GM19240 (cell line): ENCODE results near the gene ZCWPW1.

ENCODE experiments used
- DNase-seq: peaks from one replicate; pipeline ENCODE4 v3.0.0; 2011; ENCODE audit warnings: low spot score; ENCODE audit not compliant: insufficient read length

The ZCWPW1 gene

GRCh38 chr7:100432621-100433275 is 4.2 kb upstream of the ZCWPW1 start:
- DNase-seq, result no peak

- DNase-seq, result no peak
Measured at GRCh38 chr7:100432053-100432452, 3.5 kb upstream of the ZCWPW1 start.

DNA sequence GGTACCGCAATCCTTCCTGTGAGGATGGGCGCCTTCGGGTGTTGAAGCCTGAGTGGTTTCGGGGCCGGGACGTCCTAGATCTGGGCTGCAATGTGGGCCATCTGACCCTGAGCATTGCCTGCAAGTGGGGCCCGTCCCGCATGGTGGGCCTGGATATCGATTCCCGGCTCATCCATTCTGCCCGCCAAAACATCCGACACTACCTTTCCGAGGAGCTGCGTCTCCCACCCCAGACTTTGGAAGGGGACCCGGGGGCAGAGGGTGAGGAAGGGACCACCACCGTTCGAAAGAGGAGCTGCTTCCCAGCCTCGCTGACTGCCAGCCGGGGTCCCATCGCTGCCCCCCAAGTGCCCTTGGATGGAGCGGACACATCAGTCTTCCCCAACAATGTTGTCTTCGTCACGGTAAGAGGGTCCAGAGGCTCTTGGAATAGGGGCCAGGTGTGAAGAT is 2.8 kb upstream of the ZCWPW1 start:
- DNase-seq, result no peak

- no peak for DNase-seq
Measured at GRCh38 chr7:100430493-100431285, 2.2 kb upstream of the ZCWPW1 start.

DNA sequence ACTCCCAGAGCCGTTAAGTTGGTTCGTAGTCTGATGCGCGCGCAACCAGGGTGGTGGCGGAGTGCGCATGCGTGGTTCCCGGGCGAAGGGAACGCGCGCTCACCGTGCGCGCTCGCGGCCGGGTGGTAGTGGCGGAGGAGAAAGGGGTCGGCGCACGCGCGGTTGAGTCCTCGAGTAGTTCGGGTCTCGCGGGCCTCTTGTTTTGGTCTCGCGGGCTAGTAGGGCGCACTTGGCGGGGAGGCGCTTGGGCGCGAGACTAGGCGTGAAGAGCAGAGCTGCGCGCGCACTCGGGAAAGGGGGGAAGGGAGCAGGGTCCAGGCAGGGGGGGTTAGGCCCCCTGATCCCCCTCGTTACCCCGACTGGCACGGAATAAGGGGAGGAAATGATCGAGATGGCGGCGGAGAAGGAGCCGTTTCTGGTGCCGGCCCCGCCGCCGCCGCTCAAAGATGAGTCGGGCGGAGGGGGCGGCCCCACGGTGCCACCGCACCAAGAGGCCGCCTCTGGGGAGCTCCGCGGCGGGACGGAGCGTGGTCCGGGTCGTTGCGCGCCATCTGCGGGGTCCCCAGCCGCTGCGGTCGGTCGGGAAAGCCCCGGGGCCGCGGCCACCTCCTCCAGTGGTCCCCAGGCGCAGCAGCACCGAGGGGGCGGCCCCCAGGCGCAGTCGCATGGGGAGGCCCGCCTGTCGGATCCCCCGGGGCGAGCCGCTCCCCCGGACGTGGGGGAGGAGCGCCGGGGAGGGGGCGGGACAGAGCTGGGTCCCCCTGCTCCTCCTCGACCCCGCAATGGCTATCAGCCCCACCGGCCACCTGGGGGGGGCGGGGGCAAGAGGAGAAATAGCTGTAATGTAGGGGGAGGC is 1.4 kb upstream of the ZCWPW1 start, which contains the start of gene MEPCE:
MEPCE (plus strand) TSS at position 195 of the 856 bp plus-strand sequence; CDS start at position 383, 188 bp downstream.
- peak; percentile 77 for DNase-seq

- DNase-seq, result peak; percentile 71
Measured at GRCh38 chr7:100428967-100429636, 599 bp upstream of the ZCWPW1 start.

- no peak for DNase-seq
Measured at GRCh38 chr7:100427762-100428198, 723 bp downstream of the ZCWPW1 start.

GRCh38 chr7:100426516-100426915 is 2.0 kb downstream of the ZCWPW1 start:
- no peak for DNase-seq

GRCh38 chr7:100425347-100425746 is 3.2 kb downstream of the ZCWPW1 start:
- no peak for DNase-seq

DNA sequence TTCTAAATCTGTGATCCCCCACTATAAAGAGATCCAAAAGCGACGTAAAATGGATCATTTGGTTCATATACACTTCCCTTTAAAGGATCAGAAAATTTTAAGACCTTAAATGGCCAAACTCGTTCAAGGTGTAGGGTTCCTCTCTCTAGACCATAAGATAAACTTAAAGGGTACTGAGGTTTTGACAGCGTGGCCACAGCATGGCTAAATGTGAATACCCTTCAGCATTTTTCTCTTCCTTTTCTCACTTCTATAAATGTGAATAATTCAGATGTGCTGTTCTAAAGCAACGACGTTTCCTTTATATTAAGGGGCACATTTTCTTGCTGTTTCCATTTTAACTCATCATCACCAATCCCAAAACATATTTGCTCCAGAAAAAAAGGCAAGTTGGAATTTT is 5.2 kb downstream of the ZCWPW1 start:
- no peak for DNase-seq

- DNase-seq, result no peak
Measured at GRCh38 chr7:100419660-100420226, 8.8 kb downstream of the ZCWPW1 start.

- no peak for DNase-seq
Measured at GRCh38 chr7:100418930-100419659, 9.4 kb downstream of the ZCWPW1 start.

DNA sequence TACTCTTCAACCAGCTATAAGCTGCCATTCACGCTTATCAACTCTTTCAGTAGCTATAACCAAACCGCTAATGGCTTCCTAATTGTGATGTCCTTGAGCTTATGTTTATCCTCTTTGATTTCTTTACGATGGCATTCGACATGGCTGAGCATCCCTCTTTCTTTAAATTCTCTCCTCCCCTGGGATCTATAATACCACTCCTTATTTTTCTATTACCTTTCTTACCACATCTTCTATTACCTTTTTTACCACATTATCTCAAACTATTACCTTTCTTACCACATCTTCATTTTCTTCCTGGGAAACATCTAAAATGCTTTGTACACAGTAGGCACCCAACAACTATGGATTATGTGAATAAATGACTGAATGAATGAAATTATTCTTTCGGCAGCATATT is 13.1 kb downstream of the ZCWPW1 start:
- DNase-seq, result no peak

GRCh38 chr7:100413889-100414288 is 14.6 kb downstream of the ZCWPW1 start:
- no peak for DNase-seq

DNA sequence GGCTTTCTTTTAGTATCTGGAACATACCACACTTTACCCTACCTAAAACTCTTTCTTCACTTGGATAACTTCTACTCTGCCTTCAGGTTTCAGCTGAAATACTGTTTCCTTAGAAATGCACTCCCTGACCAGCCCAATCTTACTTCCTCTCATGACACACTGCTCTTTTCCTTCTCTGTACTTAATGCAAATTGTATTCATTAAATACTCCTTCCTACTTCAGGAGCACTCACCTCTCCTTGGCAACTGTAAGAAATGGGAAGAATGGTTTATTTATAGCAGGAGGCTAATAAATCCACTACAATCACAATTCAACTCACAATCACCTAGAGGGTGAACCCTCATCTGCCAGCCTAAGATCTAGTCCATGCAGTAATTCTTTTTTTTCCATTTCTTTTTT is 15.2 kb downstream of the ZCWPW1 start:
- no peak for DNase-seq

- DNase-seq, result no peak
Measured at GRCh38 chr7:100411101-100411500, 17.4 kb downstream of the ZCWPW1 start.

DNA sequence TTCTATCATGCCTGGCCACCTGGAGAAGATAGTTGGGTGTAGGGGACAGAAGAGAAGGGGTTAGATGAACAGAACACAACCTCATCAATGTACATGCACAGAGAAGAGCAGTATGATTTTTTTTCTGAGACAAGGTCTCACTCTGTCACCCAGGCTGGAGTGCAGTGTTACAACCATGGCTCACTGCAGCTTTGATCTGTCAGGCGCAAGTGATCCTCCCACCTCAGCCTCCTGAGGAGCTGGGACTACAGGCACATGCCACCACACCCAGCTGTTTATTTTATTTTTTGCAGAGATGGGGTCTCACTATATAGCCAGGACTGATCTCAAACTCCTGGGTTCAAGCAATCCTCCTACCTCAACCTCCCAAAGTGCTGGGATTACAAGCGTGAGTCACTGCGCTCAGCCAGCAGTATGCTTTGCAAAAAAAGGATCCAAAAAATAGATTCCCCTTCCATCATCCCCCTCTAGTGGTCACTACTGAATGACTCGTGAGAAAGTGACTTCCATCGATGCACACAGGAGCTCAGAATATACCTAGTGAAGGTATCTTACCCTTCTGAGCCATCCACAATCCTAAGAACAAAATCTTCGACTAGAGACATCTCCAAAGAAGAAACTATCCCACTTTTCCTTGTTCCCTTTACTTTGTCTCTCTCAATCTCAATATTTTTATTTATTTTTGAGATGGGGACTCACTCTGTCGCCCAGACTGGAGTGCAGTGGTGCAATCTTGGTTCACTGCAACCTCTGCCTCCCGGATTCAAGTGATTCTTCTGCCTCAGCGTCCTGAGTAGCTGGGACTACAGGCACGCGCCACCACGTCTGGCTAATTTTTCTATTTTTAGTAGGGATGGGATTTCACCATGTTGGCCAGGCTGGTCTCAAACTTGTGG is 21.0 kb downstream of the ZCWPW1 start:
- DNase-seq, result peak; percentile 41

- DNase-seq, result no peak
Measured at GRCh38 chr7:100406767-100407166, 21.7 kb downstream of the ZCWPW1 start.

GRCh38 chr7:100402241-100402640 is 26.3 kb downstream of the ZCWPW1 start:
- no peak for DNase-seq
